SH-SY5Y (cell line): ENCODE measurements around the gene PYGM.

Experiments
- GATA2 ChIP-seq: IDR thresholded peaks from 2 replicates; pipeline ENCODE4 v1.6.1; 2011; ENCODE audit warnings: mild to moderate bottlenecking, low read depth, low read length
- GATA3 ChIP-seq: IDR thresholded peaks from 2 replicates; pipeline ENCODE4 v1.6.1; 2011; ENCODE audit warnings: low read depth, mild to moderate bottlenecking, low read length, moderate library complexity

GRCh38 chr11:64750361-64751054 lies 9.3 kb downstream of the PYGM start:
- TF ChIP-seq GATA2, result no peak
- TF ChIP-seq GATA3, result no peak
